HG03045 (cell line): Measurements from ENCODE around the gene UNC5C.

Experiments used
- ATAC-seq: cut with Tn5 transposase; IDR thresholded peaks from one replicate; pipeline ENCODE4 v1.9.1; 2021; ENCODE audit warnings: mild to moderate bottlenecking, moderate library complexity; ENCODE audit not compliant: unreplicated experiment

The UNC5C gene

DNA sequence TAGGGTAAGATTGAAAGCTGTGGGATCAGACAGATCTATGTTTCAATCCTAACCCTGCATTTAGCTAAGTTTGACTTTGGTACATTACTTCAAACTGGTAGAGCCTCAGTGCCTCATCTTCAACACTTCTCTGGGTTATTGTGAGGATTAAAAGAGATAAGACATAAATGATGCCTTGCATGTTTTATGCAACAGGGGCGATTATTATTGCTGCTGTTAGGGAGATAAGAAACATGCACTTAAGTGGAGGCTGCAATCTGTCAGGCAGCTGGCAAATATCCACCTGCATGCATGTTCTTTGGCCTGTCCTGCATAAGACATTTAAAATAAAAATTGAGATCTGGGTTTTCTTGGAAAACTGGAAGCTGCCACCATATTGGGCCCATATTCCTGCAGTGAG lies 24.6 kb downstream of the UNC5C start:
- no peak for ATAC-seq

DNA sequence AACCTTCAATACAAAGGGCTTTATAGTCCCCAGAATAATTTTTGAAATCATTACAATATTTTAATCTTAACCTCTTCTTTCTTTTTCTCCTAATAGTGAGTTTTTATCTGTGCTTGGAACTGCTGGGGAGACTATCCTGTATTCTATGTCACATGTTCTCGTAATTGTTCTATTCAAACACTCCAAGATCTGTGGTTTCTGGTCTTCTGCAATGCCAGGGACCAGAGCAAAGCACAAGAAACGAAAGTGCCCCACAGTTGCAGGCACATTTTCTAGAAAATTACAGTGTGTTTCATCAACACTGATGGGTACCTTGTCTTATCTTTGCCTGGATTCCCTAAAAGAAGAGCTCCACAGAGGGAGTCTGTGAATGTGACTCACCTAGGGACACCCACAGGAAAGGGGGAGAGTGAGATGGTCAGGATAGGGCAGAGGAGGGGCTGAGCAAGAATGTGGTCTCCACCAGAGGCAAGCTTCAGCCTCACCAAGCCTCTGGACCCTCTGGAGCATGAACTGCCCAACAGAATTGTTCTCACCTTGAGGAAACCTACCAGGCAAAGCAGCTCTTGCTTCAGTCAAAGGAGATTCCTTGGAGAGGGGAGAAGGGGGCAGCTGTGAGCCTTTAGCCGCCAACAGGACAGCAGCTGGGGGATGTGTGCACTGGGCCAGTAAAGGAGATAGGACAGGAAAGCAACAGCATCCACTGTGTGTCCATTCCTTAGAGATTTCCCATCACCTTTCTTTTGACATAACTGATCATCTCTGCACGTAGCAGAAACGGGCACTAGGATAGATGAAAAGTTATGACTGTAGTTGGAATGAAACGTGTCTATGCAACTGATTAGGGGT lies 25.9 kb downstream of the UNC5C start:
- no peak for ATAC-seq

GRCh38 chr4:95517576-95518345 lies 31.0 kb downstream of the UNC5C start:
- ATAC-seq: no peak

DNA sequence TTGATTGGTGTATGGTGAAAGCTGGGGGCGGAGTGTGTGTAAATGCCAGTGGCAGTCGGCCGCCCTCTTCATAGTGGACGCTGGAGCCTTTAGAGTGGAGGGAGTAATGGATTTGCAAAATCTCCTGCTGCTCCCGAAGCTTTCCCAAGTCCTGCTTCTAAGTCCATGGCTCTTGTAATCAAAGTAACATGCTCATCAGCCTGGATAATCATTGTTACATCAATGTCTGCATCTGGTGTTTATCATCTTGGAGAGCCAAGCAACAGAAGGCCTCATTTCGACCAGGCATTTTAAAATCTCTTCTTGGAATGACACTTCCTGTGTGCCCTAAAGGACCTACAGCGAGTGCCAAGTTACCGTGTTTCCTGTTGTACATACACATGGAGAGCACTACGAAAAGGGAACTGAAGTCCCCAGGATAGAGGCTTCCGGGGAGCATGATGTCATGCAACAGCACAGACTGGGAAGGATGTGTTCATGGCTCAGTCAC lies 32.2 kb downstream of the UNC5C start:
- ATAC-seq: no peak

DNA sequence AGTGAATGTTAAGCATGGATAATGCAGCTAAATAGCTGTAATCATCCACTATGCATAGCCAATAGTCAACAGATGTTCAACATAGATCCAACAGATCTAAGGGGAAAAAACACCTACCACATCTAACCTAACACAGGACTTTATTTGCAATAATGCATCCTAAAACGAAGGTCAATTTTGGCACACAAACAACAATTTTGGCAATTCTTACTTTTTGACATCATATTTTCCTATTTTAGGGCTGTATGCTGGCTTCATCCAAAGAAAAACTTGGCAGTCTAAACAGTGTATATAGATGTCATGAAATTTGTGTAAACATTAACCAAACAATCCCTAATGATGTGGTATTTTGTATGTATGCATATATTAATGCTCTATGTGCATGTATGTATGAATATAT lies 33.2 kb downstream of the UNC5C start:
- ATAC-seq: no peak

DNA sequence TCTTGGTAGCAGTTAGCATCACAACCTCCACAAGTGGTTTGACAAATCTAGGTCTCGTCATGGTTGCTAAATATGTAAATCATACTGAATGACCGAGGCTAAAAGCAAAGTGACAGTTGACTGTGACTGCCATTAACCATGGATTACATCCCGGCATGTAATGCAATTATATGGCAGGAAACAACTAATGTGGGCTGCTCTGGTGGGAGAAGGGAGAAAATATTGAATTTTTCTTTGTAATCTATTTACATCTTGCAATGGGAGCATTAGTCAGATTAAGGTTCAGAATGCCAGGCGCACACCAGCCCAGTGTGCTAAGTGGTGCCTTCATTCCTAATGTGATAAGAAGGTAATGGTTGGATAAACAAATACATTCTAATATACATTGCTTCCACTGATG lies 35.8 kb downstream of the UNC5C start:
- ATAC-seq: no peak

DNA sequence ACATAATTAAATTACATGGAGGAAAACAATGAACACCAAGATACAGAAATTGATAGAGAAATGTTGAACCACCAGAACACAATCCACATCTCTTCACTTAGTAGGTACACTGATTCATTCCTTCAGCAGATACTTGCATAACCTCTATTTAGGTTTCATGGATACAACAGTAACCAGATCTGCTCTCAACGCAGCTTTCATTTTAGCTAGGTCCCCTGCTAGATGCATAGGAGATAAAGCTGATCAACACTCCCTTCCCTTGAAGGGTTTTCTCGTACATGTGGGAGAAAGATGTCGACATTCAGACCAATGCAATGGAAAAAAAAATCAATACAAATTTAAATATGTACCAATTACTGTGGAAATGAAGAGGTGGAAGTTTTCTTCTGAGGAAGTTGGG lies 37.3 kb downstream of the UNC5C start:
- ATAC-seq: no peak

DNA sequence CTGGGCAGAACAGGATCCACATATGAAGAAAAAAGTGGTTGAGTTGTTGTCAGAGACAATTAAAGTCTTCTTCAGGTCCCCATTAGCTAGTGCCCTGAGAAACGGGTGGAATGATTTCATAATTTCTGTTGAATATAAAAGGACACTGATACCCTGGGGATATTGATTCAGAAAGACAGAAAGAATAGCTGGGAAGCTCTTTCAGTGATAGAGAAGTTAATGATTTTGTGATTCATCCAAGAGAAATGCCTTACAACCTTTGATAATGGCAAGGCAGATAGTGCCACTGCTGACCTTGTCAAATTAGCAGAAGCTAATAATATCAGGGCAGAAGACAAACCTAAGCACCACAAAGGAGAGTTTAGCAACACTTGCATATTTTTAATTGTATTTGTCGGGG lies 37.9 kb downstream of the UNC5C start:
- no peak for ATAC-seq

DNA sequence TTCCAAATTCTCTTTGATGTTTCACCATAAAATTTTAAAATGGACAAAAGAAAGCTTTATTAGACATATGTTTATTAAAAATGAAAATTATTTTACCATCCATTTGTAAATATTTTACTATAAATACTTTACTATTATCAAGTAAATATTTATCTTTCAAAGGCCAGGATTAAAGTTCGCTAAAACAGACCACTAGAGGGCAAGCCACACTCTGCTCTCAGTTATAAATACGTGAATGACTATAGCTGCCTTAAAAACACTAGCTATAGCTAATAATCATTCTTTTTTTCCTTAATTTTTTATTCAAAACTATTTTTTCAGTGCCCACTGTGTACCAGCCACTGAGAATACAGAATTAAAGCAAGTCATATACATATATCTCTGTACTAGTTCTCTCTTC lies 38.6 kb downstream of the UNC5C start:
- ATAC-seq: no peak

GRCh38 chr4:95508421-95508820 lies 40.4 kb downstream of the UNC5C start:
- no peak for ATAC-seq

DNA sequence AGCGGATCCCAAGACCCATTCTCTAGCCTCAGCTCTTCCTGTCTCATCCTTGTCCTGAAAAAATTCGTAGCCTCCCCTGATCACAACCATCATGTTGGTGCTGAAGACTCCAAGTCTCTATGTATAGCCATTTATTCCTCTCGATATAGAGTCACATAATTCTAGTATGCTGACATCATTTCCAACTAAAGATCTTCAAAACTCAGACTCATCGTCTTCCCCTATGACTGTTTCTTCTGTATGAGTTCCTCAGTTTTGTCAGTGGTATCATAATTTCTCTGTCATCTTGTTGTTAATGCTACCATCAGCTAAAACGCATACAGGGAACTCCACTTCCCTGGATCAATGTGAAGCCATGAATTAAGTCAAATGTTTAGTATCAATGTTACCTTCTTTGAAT lies 41.2 kb downstream of the UNC5C start:
- no peak for ATAC-seq

- ATAC-seq: no peak
Observed at GRCh38 chr4:95507147-95507546, 41.6 kb downstream of the UNC5C start.

GRCh38 chr4:95506264-95506663 lies 42.5 kb downstream of the UNC5C start:
- no peak for ATAC-seq

- ATAC-seq: no peak
Observed at GRCh38 chr4:95505799-95506198, 43.0 kb downstream of the UNC5C start.

DNA sequence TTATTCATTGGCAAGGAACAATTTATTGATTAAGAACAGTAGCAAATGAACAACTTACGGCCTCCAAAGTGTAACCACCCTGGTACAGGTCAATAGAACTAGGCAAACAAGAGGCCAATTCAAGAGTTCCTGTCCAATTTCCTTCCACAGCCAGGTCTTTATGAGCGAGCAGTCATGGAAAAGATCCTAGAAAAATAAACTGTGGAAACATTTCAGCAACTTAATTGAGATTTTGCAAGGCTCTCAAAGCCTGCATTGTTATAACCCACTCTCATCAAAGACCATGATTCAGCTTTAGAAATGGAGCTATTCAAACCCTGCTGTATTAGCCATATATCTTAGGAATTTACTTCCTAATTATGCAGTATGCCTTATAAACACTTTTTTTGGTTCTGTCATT lies 43.6 kb downstream of the UNC5C start:
- no peak for ATAC-seq

- no peak for ATAC-seq
Observed at GRCh38 chr4:95504501-95504900, 44.3 kb downstream of the UNC5C start.

DNA sequence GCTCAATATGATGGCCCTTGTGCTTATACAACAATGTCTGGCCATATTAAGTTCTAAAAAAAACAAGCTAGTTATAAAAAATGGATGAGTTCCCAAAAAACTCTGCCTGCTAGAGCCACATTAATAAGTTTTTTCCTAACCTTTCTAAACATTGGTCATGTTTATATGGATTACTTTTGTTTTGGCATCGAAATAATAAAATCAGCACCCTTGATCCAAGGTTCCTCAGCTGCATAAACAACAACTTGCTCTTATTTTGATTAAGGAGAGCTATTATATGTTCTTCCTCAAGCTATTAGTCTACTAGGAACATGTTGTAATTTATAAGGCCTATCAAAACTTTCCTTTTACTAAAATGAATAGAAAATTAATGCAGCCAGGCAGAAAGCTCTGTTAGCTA lies 48.4 kb downstream of the UNC5C start:
- ATAC-seq: no peak

DNA sequence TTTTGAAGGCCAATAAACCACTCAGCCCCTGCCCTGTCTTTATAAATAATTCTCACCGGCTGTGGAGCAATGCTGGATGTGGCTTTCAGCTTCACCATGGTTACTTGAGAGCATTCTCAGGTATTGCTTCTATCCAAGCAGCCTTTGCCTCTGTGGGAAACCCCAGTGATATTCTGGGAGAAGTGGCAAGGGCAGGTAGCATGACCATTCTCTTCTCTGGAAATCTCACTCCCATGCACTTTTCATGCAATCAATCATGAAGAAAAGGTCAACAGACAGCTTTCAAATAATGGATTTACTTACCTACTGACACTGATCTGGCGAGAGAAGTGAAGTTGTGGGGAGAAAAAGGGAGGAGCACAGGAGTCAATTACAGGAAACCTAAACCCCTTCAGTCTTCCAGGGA lies 49.5 kb downstream of the UNC5C start:
- ATAC-seq: no peak

DNA sequence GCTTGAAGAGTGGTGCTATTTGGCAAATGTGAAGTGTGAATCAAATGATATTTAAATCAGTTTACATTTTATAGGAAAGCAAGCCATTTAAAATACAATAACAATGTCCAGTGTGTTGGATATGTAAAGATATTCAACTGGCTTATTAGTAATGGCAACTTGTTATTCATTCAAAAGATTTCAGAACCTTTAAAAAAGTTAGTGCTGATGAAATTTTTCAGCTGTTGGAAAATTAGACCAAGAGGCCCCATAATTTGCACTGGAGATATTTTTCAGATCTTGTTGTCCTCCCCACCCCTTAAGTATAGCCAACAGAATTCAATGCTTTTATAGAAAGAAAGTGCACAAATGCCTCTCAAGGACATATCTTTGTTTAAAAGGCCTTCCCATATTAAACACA lies 54.6 kb downstream of the UNC5C start:
- no peak for ATAC-seq

DNA sequence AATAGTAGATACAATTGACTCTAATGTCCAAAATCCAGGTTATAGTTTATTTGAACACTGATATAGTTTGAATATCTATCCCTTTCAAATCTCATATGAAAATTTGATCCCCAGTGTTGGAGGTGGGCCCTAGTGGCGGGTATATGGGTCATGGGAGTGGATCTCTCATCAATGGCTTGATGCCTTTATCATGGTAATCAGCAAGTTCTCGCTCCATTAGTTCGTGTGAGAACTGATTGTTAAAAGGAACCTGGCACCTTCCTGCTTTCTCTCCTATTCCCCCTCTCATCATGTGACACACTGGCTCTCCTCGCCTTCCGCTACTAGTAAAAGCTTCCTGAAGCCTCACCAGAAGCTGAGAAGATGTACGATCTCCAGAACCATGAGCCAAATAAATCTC lies 70.1 kb downstream of the UNC5C start:
- ATAC-seq: no peak

GRCh38 chr4:95476121-95476520 lies 72.7 kb downstream of the UNC5C start:
- ATAC-seq: no peak

- no peak for ATAC-seq
Observed at GRCh38 chr4:95472534-95472933, 76.2 kb downstream of the UNC5C start.
